Endothelial cell (in vitro differentiated cells): ENCODE measurements around the gene CCDC106. TPM values are rescaled to one million over a fixed set of nuclear protein-coding genes. Genes with fewer than 3 reads are reported as not detected.
A peak's percentile ranks its signal among the peaks of the same experiment; 100 is the strongest.

Experiments used
- DNase-seq: peaks from one replicate; pipeline ENCODE4 v3.0.0; 2021; ENCODE audit warnings: low spot score
- H3K27ac Mint-ChIP-seq: one replicate; pipeline ENCODE4 v1.8.0; 2021; ENCODE audit warnings: mixed read lengths, inconsistent platforms; ENCODE audit not compliant: unreplicated experiment
- H3K27me3 Mint-ChIP-seq: one replicate; pipeline ENCODE4 v1.8.0; 2021; ENCODE audit warnings: mild to moderate bottlenecking, moderate library complexity, mixed read lengths, inconsistent platforms; ENCODE audit not compliant: unreplicated experiment
- H3K36me3 Mint-ChIP-seq: one replicate; pipeline ENCODE4 v1.8.0; 2021; ENCODE audit warnings: mild to moderate bottlenecking, low read depth, mixed read lengths, inconsistent platforms; ENCODE audit not compliant: unreplicated experiment
- H3K4me1 Mint-ChIP-seq: one replicate; pipeline ENCODE4 v1.8.0; 2021; ENCODE audit warnings: mild to moderate bottlenecking, mixed read lengths, inconsistent platforms; ENCODE audit not compliant: unreplicated experiment
- H3K4me3 Mint-ChIP-seq: one replicate; pipeline ENCODE4 v1.8.0; 2021; ENCODE audit warnings: mild to moderate bottlenecking, mixed read lengths, inconsistent platforms; ENCODE audit not compliant: unreplicated experiment
- H3K9me3 Mint-ChIP-seq: one replicate; pipeline ENCODE4 v1.8.0; 2021; ENCODE audit warnings: mixed read lengths, inconsistent platforms; ENCODE audit not compliant: unreplicated experiment
- CTCF ChIP-seq: fragments of 200-600 bp; sonication (generic); IDR thresholded peaks from one replicate; pipeline ENCODE4 v1.5.0; 2021; ENCODE audit warnings: antibody characterized with exemption; ENCODE audit not compliant: unreplicated experiment
- total RNA-seq: library from RNA; stranded (reverse); fragmentation: NEBNext Ultra II Directional; extraction: Animal tissue kit (Norgen Biotek cat#: 25700); gene quantifications from one replicate; pipeline ENCODE4 v1.2.1, GENCODE V29; 2021; ENCODE audit not compliant: unreplicated experiment

Gene CCDC106
- total RNA-seq, 1 donor from 2014 or later, result 20.1 TPM

GRCh38 chr19:55651236-55651635 lies 3.2 kb downstream of the CCDC106 start:
- Mint-ChIP-seq H3K4me1 (peaks cover 25% of the 10 kb centered on the region), H3K27me3 (peaks cover 41% of the 10 kb centered on the region), H3K36me3 (peaks cover 19% of the 10 kb centered on the region), H3K27ac (no peak overlapping the region), H3K9me3 (no peaks in the 10 kb centered on the region), H3K4me3 (peak overlapping the region; percentile 51)
- no peak for DNase-seq
- TF ChIP-seq CTCF, result no peak

GRCh38 chr19:55652311-55653128 lies 4.5 kb downstream of the CCDC106 start:
- no peak for TF ChIP-seq CTCF
- Mint-ChIP-seq H3K9me3 (no peaks in the 10 kb centered on the region), H3K4me3 (peak overlapping the region; percentile 81), H3K27me3 (peaks cover 36% of the 10 kb centered on the region), H3K27ac (peak overlapping the region; percentile 77), H3K36me3 (peaks cover 14% of the 10 kb centered on the region), H3K4me1 (peaks cover 34% of the 10 kb centered on the region)
- peak; percentile 36 for DNase-seq

- peaks cover 38% of the 10 kb centered on the region for H3K27me3 Mint-ChIP-seq
- H3K4me3 Mint-ChIP-seq, result peak overlapping the region; percentile 96
- DNase-seq, result peak; percentile 97
- H3K4me1 Mint-ChIP-seq, result peaks cover 45% of the 10 kb centered on the region
- no peaks in the 10 kb centered on the region for H3K9me3 Mint-ChIP-seq
- peaks cover 19% of the 10 kb centered on the region for H3K36me3 Mint-ChIP-seq
- peak overlapping the region; percentile 99 for H3K27ac Mint-ChIP-seq
- TF ChIP-seq CTCF, result peak; percentile 100
Observed at GRCh38 chr19:55653651-55654322, 5.8 kb downstream of the CCDC106 start.

- TF ChIP-seq CTCF, result no peak
- Mint-ChIP-seq H3K9me3 (no peaks in the 10 kb centered on the region), H3K27ac (peak overlapping the region; percentile 99), H3K27me3 (peaks cover 40% of the 10 kb centered on the region), H3K36me3 (peaks cover 21% of the 10 kb centered on the region), H3K4me3 (peak overlapping the region; percentile 96), H3K4me1 (peaks cover 47% of the 10 kb centered on the region)
- peak; percentile 99 for DNase-seq
Observed at GRCh38 chr19:55654323-55654867, 6.4 kb downstream of the CCDC106 start.
